ENCODE measurements around the gene ZNF148. TPM values are rescaled to one million over a fixed set of nuclear protein-coding genes. Genes with fewer than 3 reads are reported as not detected.
"Not testable (repeated sequence)": the region's sequence is repeated elsewhere in the genome, so short reads cannot be mapped to it uniquely, and the experiment has no call there.

The ZNF148 gene, protein sequence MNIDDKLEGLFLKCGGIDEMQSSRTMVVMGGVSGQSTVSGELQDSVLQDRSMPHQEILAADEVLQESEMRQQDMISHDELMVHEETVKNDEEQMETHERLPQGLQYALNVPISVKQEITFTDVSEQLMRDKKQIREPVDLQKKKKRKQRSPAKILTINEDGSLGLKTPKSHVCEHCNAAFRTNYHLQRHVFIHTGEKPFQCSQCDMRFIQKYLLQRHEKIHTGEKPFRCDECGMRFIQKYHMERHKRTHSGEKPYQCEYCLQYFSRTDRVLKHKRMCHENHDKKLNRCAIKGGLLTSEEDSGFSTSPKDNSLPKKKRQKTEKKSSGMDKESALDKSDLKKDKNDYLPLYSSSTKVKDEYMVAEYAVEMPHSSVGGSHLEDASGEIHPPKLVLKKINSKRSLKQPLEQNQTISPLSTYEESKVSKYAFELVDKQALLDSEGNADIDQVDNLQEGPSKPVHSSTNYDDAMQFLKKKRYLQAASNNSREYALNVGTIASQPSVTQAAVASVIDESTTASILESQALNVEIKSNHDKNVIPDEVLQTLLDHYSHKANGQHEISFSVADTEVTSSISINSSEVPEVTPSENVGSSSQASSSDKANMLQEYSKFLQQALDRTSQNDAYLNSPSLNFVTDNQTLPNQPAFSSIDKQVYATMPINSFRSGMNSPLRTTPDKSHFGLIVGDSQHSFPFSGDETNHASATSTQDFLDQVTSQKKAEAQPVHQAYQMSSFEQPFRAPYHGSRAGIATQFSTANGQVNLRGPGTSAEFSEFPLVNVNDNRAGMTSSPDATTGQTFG
- polyA plus RNA-seq (ENCODE audit: insufficient read length in 10 of 10): 10 to 100 TPM; 17.4 to 26.7 (median 21.0) TPM
- long read RNA-seq, donor 1, full-length matches to known transcripts: 4 of 4 reads
- long read RNA-seq, donor 1, partial matches to known transcripts: 0 of 4 reads
- long read RNA-seq, donor 1, other reads (novel, unspliced or antisense): 0 of 4 reads
- long read RNA-seq, donor 2, full-length matches to known transcripts: 3 of 3 reads
- long read RNA-seq, donor 2, partial matches to known transcripts: 0 of 3 reads
- long read RNA-seq, donor 2, other reads (novel, unspliced or antisense): 0 of 3 reads
- long read RNA-seq, donor 3: 0 reads
- long read RNA-seq, donor 4, full-length matches to known transcripts: 1 of 1 reads
- long read RNA-seq, donor 4, partial matches to known transcripts: 0 of 1 reads
- long read RNA-seq, donor 4, other reads (novel, unspliced or antisense): 0 of 1 reads
- long read RNA-seq, donor 5, full-length matches to known transcripts: 6 of 6 reads
- long read RNA-seq, donor 5, partial matches to known transcripts: 0 of 6 reads
- long read RNA-seq, donor 5, other reads (novel, unspliced or antisense): 0 of 6 reads
- long read RNA-seq, donor 6, full-length matches to known transcripts: 9 of 9 reads
- long read RNA-seq, donor 6, partial matches to known transcripts: 0 of 9 reads
- long read RNA-seq, donor 6, other reads (novel, unspliced or antisense): 0 of 9 reads
- long read RNA-seq, donor 7, full-length matches to known transcripts: 7 of 7 reads
- long read RNA-seq, donor 7, partial matches to known transcripts: 0 of 7 reads
- long read RNA-seq, donor 7, other reads (novel, unspliced or antisense): 0 of 7 reads
- long read RNA-seq, donor 8, full-length matches to known transcripts: 4 of 4 reads
- long read RNA-seq, donor 8, partial matches to known transcripts: 0 of 4 reads
- long read RNA-seq, donor 8, other reads (novel, unspliced or antisense): 0 of 4 reads
- long read RNA-seq, donor 9: 0 reads

DNA sequence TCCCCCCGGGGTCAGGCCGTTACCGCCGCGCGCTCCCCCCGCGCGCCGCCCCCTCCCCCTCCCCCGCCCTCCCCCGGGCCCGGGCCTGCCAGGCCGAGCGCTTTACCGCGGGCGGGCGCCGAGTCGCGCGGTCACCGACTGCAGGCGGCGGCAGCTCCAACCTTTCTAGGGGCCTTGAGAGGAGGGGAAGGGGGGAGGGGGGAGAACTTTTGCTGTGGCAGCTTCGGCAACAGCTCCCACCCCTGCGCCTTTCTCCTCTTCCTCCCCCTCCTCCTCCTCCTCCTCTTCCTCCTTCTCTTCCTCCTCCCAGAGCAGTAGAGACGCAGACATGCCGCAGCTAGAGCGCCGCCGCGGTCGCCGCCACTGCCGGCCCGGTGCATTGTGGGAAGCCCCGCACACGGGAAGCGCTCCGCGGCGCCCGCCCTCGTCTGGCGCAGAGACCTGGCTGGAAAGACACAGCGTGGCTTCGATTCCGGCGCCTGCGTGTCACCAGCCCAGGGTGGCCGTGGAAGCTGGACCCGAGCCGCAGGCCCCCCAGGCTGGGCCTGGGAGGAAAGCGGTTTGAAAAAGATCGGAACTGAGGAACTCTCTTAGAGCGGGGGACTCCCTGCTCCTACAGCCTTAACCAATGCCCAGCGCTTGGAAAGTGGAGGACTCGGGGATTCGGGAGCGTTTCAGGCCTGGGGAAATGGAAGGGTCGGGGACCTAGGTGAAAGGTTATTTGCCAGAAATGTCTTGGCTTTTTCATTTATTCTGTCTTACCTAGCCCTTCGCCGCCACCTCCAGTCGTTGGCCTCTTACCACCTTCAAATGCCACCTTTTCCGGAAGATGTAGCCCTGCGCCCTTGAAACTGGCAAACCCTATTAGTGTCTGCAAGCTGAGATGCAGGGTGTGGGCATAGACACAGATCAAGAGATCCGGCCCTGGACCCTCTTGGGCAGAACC, at the start of gene ZNF148:
ZNF148 (minus strand) TSS at position 330 of the 946 bp plus-strand sequence. CDS start 61,685 bp downstream, outside the sequence.
- DNase-seq: peak; percentile 92 to 97 (median 95)

DNA sequence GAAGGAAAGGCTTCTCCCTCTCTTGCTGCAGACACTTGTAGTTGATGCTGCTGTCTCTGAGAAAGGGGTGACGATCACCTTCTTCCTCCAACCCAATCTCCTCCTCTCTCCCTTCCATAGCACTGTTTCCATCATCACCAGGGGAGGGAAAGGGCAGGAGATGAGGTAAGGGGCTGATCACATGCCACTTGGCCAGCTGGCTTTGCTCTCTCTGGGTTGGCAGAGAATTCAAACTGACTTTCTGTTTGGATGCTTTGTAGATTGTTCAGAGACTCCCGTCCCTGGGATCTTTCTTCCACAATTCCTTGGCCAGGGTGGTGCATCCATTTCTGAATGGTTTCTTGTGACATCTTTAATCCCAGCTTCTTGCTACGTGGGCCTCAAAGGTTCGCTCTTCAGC, 43.2 kb upstream of the ZNF148 start:
- DNase-seq: no peak

DNA sequence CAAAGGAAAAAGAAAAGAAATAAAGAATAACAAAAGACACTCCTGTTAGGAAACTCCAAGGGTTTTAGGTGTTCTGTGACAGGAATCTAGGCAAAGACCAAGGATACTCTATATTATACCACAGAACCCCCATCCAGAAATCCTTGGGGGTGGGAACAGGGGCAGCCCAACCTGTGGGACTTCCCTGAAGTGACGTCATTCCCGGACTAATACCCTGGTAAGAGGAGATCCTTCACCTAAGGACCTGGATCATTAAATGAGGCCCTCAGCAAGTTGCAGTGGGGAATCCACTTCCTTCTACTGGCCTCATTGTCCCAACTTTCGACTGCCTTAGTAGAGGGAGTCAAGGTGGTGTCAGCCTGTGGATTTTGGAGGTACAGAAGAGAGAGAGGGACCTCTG, 41.1 kb upstream of the ZNF148 start:
- DNase-seq: no peak

DNA sequence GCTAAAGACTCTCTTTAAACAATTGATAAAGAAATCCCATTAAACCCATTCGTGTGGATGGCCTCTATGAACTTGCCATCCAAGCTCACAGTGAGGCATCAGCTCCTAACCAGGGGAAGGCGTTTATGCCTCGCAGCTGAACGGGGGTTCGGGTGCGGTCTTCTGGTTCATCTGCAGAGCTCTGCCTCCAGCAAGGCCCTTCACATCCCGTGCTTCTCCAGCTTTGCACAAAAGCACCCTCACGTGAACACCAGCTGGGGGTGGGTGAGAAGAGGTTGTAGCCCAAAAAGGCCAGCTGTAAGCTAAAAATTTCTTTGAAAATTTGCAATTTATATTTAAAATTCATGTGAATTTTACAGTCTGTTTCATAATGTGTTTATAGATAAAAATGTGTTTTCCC, 39.5 kb upstream of the ZNF148 start:
- DNase-seq: no peak

DNA sequence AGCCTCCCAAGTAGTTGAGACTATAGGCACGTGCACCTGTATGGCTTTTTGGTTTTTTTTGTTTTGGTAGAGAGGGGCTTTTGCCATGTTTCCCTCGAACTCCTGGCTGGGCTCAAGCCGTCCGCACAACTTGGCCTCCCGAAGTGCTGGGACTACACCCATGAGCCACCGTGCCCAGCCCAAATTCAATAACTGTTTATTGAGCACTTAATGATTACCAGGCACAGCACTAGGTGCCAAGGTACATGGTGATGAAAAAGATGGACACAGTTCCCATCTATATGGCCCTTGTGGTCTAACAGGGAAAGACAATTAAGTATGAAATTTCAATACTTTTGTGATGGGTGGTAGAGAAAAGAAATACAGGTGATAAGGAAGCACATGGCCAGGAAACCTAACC, 35.8 kb upstream of the ZNF148 start:
- DNase-seq: no peak

DNA sequence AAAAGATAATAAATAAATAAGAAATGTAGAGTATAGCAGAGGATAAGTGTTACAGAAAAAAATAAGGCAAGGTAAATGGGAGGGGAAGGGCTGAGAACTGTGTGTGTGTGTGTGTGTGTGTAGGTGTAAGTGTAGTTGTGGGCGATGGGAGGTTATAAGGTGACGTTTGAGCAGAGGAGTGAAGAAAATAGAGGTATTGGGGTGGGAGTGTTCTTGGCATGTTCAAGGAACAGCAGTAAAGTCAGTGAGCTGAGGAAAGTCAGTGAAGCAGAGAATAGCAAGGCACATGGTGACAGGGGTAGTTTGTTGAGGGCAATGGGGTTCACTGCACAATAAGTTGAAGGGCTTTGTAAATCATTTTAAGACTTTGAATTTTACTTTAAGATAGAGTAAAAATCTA, 30.9 kb upstream of the ZNF148 start:
- DNase-seq: no peak

DNA sequence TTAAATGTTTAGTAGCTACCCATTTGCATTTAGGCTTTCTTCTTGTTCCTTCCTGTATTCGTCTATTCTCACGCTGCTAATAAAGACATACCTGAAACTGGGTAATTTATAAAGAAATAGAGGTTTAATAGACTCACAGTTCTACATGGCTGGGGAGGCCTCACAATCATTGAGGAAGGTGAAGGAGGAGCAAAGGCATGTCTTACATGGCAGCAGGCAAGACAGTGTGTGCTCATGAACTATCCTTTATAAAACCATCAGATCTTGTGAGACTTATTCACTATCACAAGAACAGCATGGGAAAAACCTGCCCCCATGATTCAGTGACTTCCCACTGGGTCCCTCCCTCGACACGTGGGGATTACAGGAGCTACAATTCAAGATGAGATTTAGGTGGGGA, 30.4 kb upstream of the ZNF148 start:
- not testable (repeated sequence) for DNase-seq

DNA sequence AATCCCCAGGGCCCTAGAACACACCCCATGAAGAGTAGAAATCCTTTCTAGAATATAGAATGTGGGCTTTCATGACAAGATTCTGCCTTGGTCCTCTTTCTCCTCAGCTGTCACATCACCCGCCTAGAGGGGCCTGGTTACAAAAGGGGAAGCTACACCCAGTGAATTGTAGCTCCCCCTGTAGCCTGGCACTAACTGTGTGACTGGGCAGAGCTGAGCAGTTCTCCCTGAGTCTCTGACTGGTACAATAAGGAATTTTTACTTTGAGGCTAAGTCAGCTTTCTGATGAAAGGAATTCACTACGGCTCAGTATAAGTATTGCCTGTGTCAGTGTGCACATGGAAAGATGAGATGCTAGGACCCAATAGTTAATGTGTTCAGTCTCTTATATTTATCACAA, 28.7 kb upstream of the ZNF148 start:
- DNase-seq: peak in 1 of 3 donors; percentile 26

DNA sequence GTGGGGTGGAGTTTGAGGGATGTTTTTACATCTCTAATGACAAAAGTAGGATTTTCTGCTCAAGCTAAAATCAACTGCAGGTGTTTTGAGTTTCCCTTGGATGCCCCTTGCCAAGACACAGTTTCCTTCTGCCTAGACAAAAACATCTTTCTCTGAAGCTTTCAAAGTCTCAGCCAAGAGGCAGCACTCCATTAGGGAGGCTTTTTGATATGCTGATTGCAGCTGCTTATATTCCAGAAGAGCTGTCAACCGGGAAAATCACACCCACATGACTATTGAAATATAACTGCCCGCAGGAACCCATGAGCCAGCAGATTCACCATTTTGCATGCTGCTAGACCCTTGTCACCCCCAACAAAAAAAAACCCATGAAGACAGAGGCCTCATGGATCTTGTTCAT, 27.5 kb upstream of the ZNF148 start:
- no peak for DNase-seq

DNA sequence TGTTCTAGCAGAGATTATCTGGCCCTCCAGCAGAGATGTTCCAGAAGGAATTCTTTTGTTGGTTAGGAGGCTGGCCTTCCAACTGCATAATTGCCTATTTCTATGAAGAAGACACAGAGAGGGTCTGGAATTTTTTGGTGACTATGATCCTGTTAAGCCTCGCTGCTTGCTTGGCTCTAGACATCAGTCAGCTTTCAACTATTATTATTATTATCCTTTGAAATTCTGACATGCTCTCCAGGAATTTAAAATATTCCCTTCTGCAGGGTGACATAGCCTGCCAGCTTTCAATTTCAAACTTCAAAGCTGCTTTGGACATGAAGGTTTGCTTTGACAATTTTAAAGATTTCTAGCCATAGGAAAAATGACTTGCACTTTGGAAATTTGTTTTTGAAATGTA, 26.3 kb upstream of the ZNF148 start:
- DNase-seq: peak in 1 of 3 donors; percentile 43

DNA sequence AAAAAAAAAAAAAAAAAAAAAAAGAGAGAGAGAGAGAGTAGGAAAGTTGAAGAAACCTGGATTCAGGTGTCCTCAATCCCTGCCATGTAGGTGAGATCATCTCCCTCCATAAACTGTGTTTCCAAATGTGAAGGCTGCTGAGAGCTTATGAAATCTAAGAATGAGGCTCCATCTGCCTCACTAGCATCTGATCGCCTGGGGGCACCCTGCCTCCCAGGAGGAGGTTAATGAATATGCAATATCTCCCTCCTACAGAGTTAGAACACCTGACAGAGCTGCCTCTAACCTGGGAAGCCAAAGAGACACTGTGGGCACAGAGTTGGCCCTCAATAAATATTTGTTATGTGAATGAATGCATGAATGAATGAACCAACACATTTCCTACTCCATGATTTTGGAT, 23.8 kb upstream of the ZNF148 start:
- DNase-seq: no peak

DNA sequence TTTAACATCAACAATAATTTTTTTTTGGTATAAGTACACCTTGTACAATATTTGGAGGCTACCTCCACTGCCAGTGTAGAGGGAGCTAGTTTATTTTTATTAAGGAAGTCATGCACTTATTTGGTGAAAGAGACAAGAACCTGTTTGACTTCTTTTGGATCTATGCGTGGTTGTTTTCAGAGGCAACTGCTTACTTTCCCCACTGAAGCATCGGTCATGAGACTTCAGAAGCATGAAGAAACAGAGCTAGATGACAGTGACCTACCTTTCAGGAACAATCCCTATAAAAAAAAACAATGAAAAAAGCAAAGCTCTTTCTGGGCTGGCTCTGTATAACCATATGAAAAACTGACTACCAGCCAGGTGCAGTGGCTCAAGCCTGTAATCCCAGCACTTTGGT, 20.0 kb upstream of the ZNF148 start:
- DNase-seq: no peak

DNA sequence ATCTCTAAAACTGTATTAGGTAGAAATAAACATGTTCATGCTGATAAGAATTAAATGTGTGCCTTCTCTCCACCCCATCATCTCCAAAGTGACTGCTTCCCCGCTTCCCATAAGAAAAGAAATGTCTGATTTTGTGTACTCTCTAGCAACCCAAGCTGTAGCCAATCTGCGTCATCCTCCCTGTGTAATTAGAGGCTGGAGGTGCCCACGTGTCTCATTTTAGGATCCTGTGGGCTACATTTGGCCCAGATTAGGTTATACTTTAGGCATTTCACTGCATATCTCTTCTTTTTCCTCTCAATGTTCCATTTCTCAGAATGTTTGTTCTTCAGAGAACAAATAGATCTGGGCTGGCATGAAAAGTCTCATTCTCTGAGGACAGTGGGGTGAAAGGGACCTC, 19.3 kb upstream of the ZNF148 start:
- no peak for DNase-seq

DNA sequence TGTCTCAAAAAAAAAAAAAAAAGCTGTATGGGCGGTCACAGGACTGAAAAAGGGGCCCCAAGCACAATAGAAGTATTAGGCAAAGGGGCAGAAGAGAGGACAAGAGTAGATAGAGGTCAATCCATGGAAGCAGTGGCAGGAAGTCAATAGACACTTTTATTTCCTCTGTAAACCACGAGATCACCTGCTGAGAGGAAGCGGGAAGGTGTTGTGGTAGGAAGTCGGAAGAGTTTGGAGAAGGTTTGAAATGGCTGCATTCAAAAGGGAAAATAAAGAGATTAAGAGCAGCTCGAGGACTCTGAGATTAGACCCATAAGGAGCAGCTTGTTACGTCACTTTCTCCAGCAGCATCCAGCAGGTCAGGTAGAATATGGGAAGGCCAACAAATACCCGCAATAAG, 14.2 kb upstream of the ZNF148 start:
- no peak for DNase-seq

DNA sequence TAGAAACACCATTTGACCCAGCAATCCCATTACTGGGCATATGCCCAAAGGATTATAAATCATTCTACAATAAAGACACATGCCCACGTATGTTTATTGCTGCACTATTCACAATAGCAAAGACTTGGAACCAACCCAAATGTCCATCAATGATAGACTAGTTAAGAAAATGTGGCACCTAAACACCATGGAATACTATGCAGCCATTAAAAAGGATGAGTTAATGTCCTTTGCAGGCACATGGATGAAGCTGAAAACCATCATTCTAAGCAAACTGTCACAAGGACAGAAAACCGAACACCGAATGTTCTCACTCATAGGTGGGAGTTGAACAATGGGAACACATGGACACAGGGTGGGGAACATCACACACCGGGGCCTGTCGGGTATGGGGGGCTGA, 13.2 kb upstream of the ZNF148 start:
- not testable (repeated sequence) for DNase-seq

DNA sequence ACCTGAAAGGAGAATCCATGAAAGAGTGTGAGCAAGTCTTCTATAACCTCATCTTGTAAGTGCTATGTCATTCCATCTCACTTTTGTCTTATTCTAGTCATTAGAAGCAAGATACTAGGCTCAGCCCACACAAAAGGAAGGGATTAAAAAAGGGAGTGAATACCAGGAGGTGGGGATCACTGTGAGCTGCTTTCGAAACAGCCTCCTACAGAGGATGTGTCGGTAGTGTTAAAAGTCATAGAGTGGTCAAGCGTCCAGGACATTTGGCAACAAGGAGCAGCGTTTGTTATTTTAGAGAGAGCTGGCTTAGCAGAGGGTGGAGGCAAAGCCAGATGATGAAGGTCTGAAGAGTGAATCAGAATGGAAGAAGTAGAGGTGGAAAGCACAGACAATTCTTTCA, 11.7 kb upstream of the ZNF148 start:
- no peak for DNase-seq

DNA sequence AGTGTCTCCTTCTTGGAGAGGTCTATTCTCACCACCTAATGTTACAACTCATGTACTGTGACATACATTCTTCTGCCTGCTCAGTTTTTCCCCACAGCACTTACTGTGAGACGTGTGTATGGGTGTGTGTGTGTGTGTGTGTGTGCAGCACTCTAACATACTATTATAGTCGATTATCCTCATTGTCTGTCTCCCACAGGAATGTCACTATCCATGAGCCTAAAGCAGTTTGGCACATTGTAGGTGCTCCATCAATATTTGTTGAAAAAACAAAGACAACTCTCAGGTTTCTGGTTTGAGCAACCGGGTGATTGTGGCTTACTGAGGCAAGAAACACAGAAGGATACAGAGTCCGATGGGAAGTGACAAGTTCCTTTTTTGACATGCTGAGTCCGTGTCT, 8.6 kb upstream of the ZNF148 start:
- no peak for DNase-seq

DNA sequence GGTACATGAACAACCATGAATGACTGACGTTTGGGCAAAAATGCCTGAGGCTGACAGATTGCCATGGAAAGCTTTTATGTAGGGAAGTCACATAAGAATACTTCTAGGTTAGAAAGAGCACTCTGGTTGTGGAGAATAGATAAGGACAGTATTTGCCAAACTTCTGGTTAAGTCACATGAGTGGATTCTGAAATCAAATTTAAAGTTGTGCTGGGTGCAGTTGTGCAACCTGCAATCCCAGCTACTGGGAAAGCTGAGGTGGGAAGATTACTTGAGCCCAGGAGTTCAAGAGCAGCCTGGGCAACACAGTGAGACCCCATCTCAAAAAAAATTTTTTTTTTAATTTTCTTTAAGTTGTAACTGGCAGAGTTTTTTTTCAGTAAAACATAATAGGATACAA, 7.2 kb upstream of the ZNF148 start:
- DNase-seq: no peak

DNA sequence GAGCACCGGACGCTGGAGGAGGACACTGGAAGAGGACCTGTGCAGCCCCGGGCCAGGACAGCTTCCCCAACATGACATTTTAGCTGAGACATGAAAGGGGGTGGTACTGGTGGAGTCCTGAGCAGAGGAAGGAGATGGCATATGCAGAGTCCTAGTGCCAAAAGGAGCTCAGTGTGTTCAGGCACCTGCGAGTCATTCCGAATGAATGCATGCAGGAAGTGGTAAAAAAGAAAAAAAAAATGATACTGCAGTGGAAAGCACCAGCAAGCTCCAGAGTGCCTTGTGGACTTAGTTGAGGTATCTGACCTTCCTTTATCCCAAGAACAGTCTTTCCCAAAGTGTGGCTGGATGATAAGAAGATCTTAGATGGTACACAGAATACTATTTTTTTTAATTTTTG, 6.6 kb upstream of the ZNF148 start:
- DNase-seq: no peak

DNA sequence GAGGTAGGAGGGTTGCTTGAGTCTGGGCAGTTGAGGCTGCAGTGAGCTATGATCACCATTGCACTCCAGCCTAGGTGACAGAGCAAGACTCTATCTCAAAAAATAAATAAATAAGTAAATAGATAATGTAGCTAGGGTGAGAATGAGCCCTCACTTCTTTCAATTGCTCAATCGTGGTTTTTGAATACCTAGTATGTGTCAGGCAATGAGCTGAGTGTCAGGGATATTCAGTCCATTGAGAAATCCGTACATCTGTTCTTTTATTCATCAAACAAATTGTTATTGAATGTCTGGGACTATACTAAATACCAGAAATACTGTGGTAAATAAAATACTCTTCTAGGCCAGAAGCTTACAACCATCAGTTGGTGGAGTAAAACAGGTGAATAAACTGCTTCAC, 6.2 kb upstream of the ZNF148 start:
- no peak for DNase-seq
